GF-D8 (cell line): ENCODE data around the gene CYP4F12.
A peak's percentile ranks its signal among the peaks of the same experiment; 100 is the strongest.
"Not testable (repeated sequence)": the region's sequence is repeated elsewhere in the genome, so short reads cannot be mapped to it uniquely, and the experiment has no call there.

Experiments used
- DNase-seq: peaks from one replicate; lab custom pipeline; 2025; lab: John Stamatoyannopoulos, UW

CYP4F12 gene

GRCh38 chr19:15650123-15650522 is 22.8 kb upstream of the CYP4F12 start:
- not testable (repeated sequence) for DNase-seq

DNA sequence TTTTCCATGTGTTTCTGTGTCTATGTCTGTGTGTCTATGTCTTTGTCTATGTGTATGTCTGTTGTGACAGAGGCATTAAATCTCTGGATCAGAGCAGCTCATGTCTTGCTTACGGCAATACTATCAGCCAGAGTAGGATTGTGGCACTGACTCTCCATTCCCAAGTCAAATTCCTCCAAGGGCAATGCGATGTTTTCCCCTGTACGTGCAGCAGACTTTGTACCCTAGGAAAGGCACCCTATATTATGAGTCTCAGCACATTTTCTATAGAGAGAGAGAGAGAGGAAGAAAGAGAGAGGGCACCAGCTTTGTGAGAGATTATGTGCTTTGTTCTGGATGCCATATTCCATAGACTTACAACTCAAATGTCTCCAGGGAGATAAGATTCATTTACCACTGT is 21.1 kb upstream of the CYP4F12 start:
- no peak for DNase-seq

DNA sequence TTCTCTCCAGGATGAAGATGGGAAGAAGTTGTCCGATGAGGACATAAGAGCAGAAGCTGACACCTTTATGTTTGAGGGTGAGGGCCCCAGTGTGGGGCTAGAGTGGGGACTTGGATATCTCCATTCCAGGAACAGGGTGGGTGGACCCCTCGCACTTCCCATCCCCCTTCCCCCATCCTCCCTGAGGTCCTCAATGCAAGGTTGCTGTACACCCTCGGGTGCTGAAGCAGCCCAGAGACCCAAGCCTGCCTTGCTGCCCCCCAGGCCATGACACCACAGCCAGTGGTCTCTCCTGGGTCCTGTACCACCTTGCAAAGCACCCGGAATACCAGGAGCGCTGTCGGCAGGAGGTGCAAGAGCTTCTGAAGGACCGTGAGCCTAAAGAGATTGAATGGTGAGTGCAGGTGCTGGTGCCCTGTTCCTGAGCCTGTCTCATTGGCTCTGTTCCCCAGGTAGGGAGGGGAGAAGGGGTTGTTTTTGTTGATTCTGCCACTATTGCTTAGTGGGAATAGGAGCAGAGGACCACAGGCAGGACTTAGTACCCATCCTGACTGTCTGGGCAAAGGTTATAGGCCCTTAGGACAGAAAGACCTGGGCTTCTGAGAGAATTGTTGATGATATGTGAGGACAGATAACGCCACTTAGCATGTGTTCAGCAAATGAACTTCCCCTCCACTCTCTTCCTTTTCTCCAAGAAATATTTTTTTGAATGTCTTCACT is 20.2 kb upstream of the CYP4F12 start:
- no peak for DNase-seq

DNA sequence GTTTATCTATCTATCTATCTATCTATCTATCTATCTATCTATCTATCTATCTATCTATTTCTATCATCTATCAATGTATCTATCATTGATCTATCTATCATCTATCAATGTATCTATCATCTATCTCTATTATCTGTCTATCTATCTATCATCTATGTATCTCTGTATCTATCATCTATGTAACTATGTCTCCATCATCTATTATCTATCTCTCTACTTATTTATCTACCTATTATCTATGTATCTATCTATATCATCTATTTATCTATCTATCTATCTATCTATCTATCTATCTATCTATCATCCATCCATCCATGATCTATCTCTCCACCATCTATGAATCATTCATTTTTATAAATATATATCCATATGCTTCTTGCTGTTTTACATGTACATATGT is 16.4 kb upstream of the CYP4F12 start:
- DNase-seq, result no peak

DNA sequence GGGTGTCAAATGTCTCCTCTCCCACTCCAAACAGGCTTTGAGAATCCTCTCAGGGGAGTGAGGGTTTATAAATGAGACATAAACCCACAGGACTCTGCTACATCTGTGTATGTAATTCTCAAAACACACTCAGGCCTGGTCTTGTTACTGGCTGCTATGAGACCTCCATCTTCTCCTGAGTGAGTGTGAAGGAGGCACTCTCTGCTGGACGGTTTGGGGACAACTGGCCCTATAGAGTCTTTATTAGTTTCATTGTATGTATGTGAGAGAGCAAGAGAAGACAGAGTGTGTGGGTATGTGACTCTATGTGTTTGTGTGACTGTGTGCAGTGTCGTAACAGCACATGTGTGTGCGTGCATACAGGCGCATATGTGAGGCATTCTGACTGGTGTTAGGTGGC is 9.6 kb upstream of the CYP4F12 start:
- no peak for DNase-seq

DNA sequence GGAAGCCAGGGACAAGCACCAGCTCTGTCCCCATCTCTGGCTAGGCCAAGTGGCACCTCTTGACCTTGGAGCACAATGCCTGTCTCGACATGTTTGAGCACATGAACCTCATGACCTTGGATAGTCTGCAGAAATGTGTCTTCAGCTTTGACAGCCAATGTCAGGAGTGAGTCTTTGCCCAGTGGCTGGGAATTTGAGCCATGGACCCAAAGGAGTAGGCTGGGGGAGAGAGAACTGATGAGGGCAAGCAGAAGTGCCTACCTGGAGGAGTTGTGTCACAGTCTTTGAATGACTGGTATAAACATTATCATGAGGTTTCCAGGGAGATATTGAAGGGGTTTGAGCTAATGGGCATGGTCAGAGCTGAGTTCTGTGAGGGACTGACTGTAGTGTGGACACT is 6.7 kb upstream of the CYP4F12 start:
- no peak for DNase-seq

DNA sequence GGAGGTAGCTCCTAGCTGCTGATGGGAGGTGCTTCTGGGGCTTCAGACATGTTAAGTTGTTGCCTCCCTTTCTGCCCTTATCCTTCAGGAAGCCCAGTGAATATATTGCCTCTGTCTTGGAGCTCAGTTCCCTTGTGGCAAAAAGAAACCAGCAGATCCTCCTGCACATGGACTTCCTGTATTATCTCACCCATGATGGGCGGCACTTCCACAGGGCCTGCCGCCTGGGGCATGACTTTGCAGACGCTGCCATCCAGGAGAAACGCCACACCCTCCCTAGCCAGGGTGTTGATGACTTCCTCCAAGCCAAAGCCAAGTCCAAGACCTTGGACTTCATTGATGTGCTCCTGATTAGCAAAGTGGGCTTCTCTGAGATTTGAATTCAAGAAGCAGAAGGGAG is 6.0 kb upstream of the CYP4F12 start:
- DNase-seq, result no peak

DNA sequence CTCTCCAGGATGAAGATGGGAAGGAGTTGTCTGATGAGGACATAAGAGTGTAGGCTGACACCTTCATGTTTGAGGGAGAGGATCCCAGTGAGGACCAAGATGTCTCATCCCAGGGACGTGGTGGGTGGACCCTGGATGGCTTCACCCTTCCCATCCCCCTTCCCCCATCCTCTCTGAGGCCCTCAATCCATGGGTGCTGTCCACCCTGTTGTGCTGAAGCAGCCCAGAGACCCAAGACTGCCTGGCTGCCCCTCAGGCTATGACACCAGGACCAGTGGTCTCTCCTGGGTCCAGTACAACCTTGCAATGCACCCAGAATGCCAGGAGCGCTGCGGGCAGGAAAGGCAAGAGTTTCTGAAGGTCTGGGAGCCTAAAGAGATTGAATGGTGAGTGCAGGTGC is 3.4 kb upstream of the CYP4F12 start:
- no peak for DNase-seq

DNA sequence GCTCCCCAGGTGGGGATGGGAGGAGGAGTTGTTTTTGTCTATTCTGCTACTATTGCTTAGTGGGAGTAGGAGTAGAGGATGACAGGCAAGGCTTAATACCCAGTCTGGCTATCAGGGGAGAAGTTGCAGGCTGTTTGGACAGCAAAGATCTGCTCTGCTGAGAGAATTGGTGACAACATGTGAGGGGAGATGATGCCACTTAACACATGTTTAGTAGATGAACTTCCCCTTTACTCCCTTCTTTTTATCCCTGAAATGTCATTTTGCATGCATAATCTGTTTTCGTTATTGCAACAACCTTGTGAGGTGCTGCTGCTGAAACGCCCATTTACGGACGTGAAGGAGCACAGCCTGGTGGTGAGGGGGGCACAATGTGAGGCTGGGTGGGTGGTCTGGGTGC is 3.0 kb upstream of the CYP4F12 start:
- DNase-seq, result no peak

GRCh38 chr19:15671237-15671821 is 1.6 kb upstream of the CYP4F12 start:
- DNase-seq, result no peak

DNA sequence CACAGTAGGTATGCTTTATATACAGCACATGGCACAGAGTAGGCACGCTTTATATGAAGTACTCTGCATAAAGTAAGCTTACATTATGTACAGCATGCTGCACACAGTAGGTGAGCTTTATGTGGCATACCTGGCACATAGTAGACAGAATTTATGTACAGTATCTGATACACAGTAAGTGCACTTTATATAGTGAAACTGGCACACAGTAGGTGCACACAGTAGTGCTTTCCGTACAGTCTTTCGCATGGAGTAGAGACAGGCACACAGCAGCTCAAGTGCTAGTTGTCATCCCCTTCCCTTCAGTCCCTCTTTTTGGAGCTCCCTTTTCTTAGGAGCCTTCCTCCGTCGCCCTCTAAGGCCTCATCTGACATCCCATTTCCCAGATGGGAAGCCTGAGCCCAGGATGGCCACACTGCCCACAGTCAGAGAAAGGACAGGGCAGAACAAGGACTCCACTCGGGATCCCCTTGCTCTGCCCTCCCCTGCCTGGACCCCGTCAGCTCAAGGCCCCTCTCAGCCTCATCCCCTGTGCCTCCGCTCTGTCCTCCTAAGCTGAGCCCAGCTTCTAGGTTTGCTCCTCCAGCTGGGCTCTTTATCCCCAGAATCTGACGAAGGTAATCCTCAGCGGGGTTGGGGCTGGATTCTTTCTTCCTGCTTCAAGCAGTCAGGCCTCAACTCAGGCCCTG is 852 bp upstream of the CYP4F12 start:
- DNase-seq, result no peak

- DNase-seq, result no peak
Observed at GRCh38 chr19:15673176-15673654, 328 bp downstream of the CYP4F12 start.

GRCh38 chr19:15675560-15675959 is 2.7 kb downstream of the CYP4F12 start:
- DNase-seq, result no peak

DNA sequence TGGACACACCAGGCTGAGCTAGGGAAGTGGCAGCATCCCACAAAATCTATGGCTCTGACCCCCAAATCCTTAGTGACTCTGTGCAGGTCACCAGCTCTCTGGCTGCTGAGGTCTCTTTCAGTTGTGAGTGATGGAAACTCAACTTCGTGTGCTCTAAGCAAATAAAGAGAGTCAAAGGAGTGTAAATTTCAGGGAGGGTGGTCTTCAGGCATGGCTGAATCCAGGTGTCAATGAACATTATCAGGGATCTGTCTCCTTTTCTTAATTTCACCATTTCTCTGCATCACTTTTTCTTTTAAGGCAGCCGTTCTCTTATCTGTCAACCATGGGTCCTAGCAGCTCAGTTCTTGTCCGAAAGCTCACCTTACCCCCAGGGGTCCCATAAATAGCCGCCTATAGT is 6.2 kb downstream of the CYP4F12 start:
- DNase-seq, result no peak

GRCh38 chr19:15679865-15680264 is 7.0 kb downstream of the CYP4F12 start:
- not testable (repeated sequence) for DNase-seq

DNA sequence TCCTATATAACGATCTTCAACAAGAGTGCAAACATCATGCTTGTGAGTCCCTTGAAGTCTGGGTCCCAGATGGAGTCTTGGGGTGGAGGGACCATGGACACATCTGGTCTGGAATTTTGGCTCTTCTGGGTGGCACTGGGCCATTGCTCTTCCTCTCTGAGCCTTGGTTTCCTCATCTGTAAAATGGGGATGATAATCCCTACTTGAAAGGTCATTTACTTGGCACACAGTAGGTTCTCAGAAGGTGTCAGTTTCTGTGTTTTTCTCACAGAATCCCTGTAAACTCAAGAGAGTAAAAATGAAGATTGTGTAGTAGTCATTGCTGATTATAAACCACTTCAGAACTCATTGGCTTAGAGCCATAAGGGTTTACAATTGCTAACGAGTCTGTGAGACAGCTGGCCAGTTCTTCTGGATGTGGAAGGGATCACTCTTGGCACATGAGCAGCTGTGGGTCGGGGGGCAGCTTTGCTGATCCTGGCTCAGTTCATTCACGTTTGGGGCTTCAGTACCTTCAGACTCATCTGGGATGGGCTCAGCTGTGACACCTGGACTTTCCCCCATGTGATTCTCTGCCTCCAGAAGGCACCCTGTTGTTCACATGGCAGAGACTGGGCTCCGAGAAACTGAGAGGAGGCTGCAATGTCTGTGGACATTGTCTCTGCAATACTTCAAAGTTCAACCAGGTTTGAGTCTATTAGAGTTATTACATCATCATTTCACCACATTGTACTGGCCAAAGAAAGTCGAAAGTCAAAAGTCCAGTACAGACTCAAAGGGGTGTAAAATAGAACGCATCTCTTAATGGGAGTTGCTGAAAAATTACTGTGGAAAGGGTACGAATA is 7.8 kb downstream of the CYP4F12 start:
- DNase-seq, result no peak

DNA sequence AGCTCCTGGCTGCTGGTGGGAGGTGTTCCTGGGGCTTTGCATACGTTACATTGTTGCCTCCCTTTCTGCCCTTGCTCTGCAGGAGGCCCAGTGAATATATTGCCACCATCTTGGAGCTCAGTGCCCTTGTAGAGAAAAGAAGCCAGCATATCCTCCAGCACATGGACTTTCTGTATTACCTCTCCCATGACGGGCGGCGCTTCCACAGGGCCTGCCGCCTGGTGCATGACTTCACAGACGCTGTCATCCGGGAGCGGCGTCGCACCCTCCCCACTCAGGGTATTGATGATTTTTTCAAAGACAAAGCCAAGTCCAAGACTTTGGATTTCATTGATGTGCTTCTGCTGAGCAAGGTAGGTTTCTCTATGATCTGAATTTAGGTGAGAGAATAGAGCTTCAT is 10.5 kb downstream of the CYP4F12 start:
- DNase-seq, result no peak

GRCh38 chr19:15684828-15685227 is 11.9 kb downstream of the CYP4F12 start:
- DNase-seq, result no peak

DNA sequence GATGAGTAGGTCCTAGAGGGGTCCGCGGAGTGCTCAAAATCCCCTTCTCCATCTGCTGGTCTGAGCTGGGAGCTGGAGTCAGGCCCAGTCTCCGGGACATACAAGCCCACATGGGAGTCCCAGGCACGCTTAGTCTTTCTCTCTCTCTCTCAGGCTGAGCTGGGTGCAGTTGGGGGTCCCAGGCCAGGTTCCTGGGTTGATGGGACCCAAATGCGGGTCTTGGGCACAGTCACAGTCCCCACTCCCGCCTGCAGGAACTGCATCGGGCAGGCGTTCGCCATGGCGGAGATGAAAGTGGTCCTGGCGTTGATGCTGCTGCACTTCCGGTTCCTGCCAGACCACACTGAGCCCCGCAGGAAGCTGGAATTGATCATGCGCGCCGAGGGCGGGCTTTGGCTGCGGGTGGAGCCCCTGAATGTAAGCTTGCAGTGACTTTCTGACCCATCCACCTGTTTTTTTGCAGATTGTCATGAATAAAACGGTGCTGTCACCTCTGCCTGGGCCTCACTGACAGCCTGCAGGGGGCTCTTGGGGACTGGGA is 23.8 kb downstream of the CYP4F12 start:
- DNase-seq, result no peak

- no peak for DNase-seq
Observed at GRCh38 chr19:15701757-15702533, 29.1 kb downstream of the CYP4F12 start.

DNA sequence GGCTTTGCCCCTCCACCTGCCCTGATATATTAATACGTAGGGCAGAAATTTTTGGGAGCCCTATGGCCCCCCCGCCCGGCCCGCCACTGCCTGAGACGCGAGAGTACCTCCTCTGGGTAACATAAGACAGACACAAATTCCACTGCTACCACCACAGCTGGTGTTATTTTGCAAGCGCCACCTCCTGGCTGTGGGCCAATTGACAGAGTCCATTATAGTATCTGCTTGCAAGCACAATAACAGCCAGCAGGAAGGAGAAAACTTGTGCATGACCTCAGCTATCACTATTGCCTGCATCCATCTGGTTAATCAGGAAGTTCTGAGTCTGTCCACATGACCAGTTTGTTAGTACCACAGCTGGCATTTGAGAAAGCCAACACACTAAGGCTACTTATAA is 29.6 kb downstream of the CYP4F12 start:
- peak; percentile 94 for DNase-seq
